ENCODE measurements around the gene YBX1.
A peak's percentile ranks its signal among the peaks of the same experiment; 100 is the strongest.

Gene YBX1

GRCh38 chr1:42735477-42736105 lies 53.4 kb downstream of the YBX1 start:
- DNase-seq, result no peak

- no peak for DNase-seq
Measured at GRCh38 chr1:42736152-42736551, 53.9 kb downstream of the YBX1 start.

GRCh38 chr1:42736571-42737200 lies 54.5 kb downstream of the YBX1 start:
- DNase-seq, result no peak

- DNase-seq, result peak in 1 of 2 experiments; percentile 8
Measured at GRCh38 chr1:42737257-42737656, 55.0 kb downstream of the YBX1 start.

GRCh38 chr1:42737986-42738677 lies 55.9 kb downstream of the YBX1 start:
- no peak for DNase-seq

GRCh38 chr1:42738678-42739226 lies 56.5 kb downstream of the YBX1 start:
- no peak for DNase-seq

GRCh38 chr1:42739753-42740700 lies 57.8 kb downstream of the YBX1 start, which contains the start of gene CLDN19:
TSS of gene CLDN19 (minus strand) at chr1:42740236. CDS start at chr1:42740063, 173 bp downstream.
- DNase-seq, result no peak

GRCh38 chr1:42740851-42741580 lies 58.8 kb downstream of the YBX1 start:
- DNase-seq, result no peak

- no peak for DNase-seq
Measured at GRCh38 chr1:42741706-42742105, 59.5 kb downstream of the YBX1 start.

GRCh38 chr1:42742141-42742540 lies 59.9 kb downstream of the YBX1 start:
- no peak for DNase-seq

- DNase-seq, result no peak
Measured at GRCh38 chr1:42742617-42743316, 60.5 kb downstream of the YBX1 start.

- DNase-seq, result no peak
Measured at GRCh38 chr1:42743317-42744147, 61.3 kb downstream of the YBX1 start.

- DNase-seq, result no peak
Measured at GRCh38 chr1:42744148-42744413, 61.9 kb downstream of the YBX1 start.

- no peak for DNase-seq
Measured at GRCh38 chr1:42745851-42746250, 63.6 kb downstream of the YBX1 start.

GRCh38 chr1:42746436-42747105 lies 64.4 kb downstream of the YBX1 start:
- no peak for DNase-seq

- peak; percentile 37 to 40 for DNase-seq
Measured at GRCh38 chr1:42747125-42747524, 64.9 kb downstream of the YBX1 start.

- DNase-seq, result no peak
Measured at GRCh38 chr1:42748021-42748420, 65.8 kb downstream of the YBX1 start.

- no peak for DNase-seq
Measured at GRCh38 chr1:42748461-42749410, 66.5 kb downstream of the YBX1 start.

- DNase-seq, result no peak
Measured at GRCh38 chr1:42750041-42750440, 67.8 kb downstream of the YBX1 start.
